ENCODE data around the gene ACOX1.
"Not testable (repeated sequence)": the region's sequence is repeated elsewhere in the genome, so short reads cannot be mapped to it uniquely, and the experiment has no call there.

ACOX1 gene

GRCh38 chr17:75987041-75987440 is 8.1 kb upstream of the ACOX1 start:
- Histone ChIP-seq H3K4me3 (no peak overlapping the region), H3K27ac (peak overlapping the region in 1 of 21 experiments; percentile 12)

- no peak overlapping the region for H3K4me3 ChIP-seq
- no peak overlapping the region for H3K27ac ChIP-seq
Observed at GRCh38 chr17:75985986-75986385, 7.0 kb upstream of the ACOX1 start.

GRCh38 chr17:75983501-75984181 is 4.7 kb upstream of the ACOX1 start:
- no peak overlapping the region for H3K4me3 ChIP-seq
- H3K27ac ChIP-seq, result peak overlapping the region in 20 of 21 experiments; percentile 58 to 100 (median 98)

- H3K27ac ChIP-seq, result peak overlapping the region in 20 of 21 experiments; percentile 44 to 100 (median 98)
- no peak overlapping the region for H3K4me3 ChIP-seq
Observed at GRCh38 chr17:75981019-75981615, 2.2 kb upstream of the ACOX1 start.

GRCh38 chr17:75980188-75981018 is 1.4 kb upstream of the ACOX1 start:
- peak overlapping the region; percentile 75 to 100 (median 99) for H3K27ac ChIP-seq
- peak overlapping the region; percentile 52 to 91 (median 75) for H3K4me3 ChIP-seq

- Histone ChIP-seq H3K27ac (peak overlapping the region; percentile 75 to 100 (median 99)), H3K4me3 (peak overlapping the region; percentile 52 to 91 (median 75))
Observed at GRCh38 chr17:75979705-75980187, 780 bp upstream of the ACOX1 start.

- peak overlapping the region in 11 of 21 experiments; percentile 14 to 67 (median 41) for H3K27ac ChIP-seq
Observed at GRCh38 chr17:75976175-75976848, 2.7 kb downstream of the ACOX1 start.

GRCh38 chr17:75975757-75976174 is 3.2 kb downstream of the ACOX1 start:
- Histone ChIP-seq H3K27ac (peak overlapping the region in 10 of 21 experiments; percentile 14 to 67 (median 45)), H3K4me3 (peak overlapping the region in 1 of 7 experiments; percentile 76)

More at GRCh38 chr17:75976175-75976848, 2.7 kb downstream of the ACOX1 start:
- H3K4me3 ChIP-seq, result peak overlapping the region in 2 of 7 experiments; percentile 3 to 76

- H3K4me3 ChIP-seq, result not testable (repeated sequence)
- peak overlapping the region in 3 of 21 experiments; percentile 38 to 57 (median 41) for H3K27ac ChIP-seq
Observed at GRCh38 chr17:75975187-75975586, 3.8 kb downstream of the ACOX1 start.

GRCh38 chr17:75970626-75971025 is 8.3 kb downstream of the ACOX1 start:
- H3K27ac ChIP-seq, result peak overlapping the region in 11 of 21 experiments; percentile 3 to 67 (median 41)

GRCh38 chr17:75970011-75970523 is 8.9 kb downstream of the ACOX1 start:
- Histone ChIP-seq H3K4me3 (no peak overlapping the region), H3K27ac (peak overlapping the region in 11 of 21 experiments; percentile 3 to 67 (median 41))

More at GRCh38 chr17:75970626-75971025, 8.3 kb downstream of the ACOX1 start:
- no peak overlapping the region for H3K4me3 ChIP-seq

GRCh38 chr17:75969044-75969443 is 9.9 kb downstream of the ACOX1 start:
- not testable (repeated sequence) for H3K27ac ChIP-seq, H3K4me3 ChIP-seq

- Histone ChIP-seq H3K27ac (no peak overlapping the region), H3K4me3 (no peak overlapping the region)
Observed at GRCh38 chr17:75965468-75965867, 13.5 kb downstream of the ACOX1 start.

- no peak overlapping the region for H3K27ac ChIP-seq
- H3K4me3 ChIP-seq, result no peak overlapping the region
Observed at GRCh38 chr17:75959839-75960511, 19.0 kb downstream of the ACOX1 start.

- no peak overlapping the region for H3K4me3 ChIP-seq
- H3K27ac ChIP-seq, result no peak overlapping the region
Observed at GRCh38 chr17:75959051-75959838, 19.7 kb downstream of the ACOX1 start.

GRCh38 chr17:75950855-75951554 is 28.0 kb downstream of the ACOX1 start:
- Histone ChIP-seq H3K27ac (no peak overlapping the region), H3K4me3 (no peak overlapping the region)

GRCh38 chr17:75950421-75950820 is 28.5 kb downstream of the ACOX1 start:
- Histone ChIP-seq H3K27ac (no peak overlapping the region), H3K4me3 (no peak overlapping the region)

Data from skin epidermis (tissue), 12 donors.